Measurements from ENCODE around the gene TMEM79.

The TMEM79 gene, protein sequence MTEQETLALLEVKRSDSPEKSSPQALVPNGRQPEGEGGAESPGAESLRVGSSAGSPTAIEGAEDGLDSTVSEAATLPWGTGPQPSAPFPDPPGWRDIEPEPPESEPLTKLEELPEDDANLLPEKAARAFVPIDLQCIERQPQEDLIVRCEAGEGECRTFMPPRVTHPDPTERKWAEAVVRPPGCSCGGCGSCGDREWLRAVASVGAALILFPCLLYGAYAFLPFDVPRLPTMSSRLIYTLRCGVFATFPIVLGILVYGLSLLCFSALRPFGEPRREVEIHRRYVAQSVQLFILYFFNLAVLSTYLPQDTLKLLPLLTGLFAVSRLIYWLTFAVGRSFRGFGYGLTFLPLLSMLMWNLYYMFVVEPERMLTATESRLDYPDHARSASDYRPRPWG

GRCh38 chr1:156284112-156284511 is at the start of gene TMEM79:
Gene TMEM79, plus strand, starts transcription at chr1:156284325. Its CDS starts 902 bp downstream, at chr1:156285227.
- DNase-seq (ENCODE audit: low spot score): no peak

- no peak for DNase-seq (ENCODE audit: low spot score)
Observed at GRCh38 chr1:156236164-156236563, 48.0 kb upstream of the TMEM79 start.

DNA sequence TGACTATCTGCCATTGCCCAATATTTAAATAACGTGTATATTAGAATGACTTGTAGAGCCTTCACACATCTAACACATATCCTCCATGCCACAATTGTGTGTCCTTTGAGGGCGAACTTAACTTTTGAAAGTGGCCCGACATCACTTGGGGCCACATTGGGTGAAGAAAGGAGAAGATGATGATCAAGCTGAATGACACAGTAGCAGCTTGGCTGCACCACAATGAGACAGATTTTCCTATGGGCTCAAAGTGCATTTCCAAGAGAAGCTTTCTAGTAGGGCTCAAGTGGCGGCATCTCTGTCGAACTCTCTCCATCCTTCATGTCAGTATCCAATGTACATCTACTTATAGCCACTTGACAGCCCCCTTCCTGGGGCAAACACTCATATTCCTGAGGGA is 45.9 kb upstream of the TMEM79 start:
- DNase-seq (ENCODE audit: low spot score): no peak

DNA sequence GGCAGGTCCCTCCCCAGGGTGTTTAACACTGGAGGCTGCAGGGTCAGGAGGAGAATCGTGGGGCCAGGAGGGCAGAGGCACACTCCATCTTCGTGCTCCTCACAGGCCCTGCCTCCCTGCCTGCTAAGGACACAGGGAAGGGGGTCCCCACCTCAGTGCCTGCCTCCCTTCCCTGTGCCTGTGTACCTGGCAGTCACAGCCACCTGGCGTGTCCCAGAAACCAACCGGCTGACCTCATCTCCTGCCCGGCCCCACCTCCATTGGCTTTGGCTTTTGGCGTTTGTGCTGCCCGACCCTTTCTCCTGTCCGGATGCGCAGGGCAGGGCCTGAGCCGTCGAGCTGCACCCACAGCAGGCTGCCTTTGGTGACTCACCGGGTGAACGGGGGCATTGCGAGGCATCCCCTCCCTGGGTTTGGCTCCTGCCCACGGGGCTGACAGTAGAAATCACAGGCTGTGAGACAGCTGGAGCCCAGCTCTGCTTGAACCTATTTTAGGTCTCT is 42.8 kb upstream of the TMEM79 start:
- no peak for DNase-seq (ENCODE audit: low spot score)

- no peak for DNase-seq (ENCODE audit: low spot score)
Observed at GRCh38 chr1:156241926-156242325, 42.2 kb upstream of the TMEM79 start, which contains the start of gene BGLAP. Gene BGLAP, plus strand, starts transcription at chr1:156242184. Its CDS starts 48 bp downstream, at chr1:156242232.

- no peak for DNase-seq (ENCODE audit: low spot score)
Observed at GRCh38 chr1:156242738-156243137, 41.4 kb upstream of the TMEM79 start.

- DNase-seq (ENCODE audit: low spot score): no peak
Observed at GRCh38 chr1:156244126-156244525, 40.0 kb upstream of the TMEM79 start.

- no peak for DNase-seq (ENCODE audit: low spot score)
Observed at GRCh38 chr1:156244712-156245111, 39.4 kb upstream of the TMEM79 start.

DNA sequence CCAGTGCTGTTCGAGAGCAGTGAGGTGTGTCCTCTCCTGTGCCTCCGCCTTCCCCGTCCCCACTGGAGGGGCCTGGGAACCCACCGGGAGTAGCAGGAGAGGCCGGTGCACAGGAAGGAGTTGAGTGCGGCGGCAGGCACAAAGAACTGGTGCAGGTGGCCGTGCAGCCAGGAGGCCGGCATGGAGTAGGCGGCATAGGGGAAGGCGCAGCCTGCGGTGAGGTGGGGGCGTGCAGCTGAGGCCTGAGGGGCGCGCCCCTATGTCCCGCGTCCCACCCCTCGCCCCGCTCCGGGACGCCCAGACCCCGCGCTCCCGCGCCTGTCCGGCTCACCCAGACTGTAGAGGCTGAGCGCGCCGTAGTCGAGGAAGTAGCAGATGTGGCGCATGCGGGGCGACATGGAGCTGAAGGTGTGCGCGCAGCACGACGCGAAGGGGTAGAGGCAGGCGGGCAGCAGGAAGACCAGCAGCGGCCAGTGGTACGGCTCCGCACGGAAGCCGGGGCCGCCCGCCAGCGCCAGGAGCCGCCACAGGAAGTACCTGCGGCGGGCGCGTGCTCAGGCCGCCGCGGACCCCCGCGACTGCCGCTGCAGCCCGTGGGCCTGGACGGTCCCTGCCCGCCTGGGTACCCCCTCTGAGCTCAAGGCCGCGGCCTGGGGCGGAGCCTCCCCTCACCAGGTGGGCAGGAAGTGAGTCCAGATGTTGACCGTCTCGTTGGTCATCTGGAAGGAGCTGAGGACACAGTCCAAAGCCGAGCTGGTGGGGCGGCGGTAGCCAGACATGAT is 38.5 kb upstream of the TMEM79 start:
- DNase-seq (ENCODE audit: low spot score): no peak

DNA sequence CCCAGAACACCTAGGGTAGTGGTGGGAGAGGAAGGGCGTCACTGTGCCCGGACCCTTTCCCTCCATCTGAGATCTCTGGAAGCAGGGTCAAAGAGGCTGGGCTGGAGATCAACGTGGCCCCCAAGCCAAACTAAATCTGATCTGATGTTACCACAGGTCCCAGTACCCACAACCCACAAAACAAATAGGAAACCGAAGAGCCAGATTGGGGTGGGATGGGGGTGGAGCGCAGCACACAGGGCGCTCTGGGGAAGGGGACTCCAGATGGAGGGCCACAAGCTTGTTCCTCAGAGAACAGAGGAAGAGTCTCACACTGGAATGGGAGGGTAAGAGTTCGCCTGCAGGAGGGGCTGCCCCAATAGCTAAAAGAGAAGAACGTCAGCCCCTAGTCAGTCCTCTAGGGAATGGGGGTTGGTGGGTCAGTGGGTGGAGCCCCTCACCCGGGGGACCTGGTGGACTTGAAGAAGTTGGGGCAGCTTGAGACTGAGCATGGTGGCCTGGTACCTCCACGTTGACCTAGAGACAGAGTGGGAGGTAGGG is 37.8 kb upstream of the TMEM79 start:
- no peak for DNase-seq (ENCODE audit: low spot score)

- no peak for DNase-seq (ENCODE audit: low spot score)
Observed at GRCh38 chr1:156246781-156247459, 37.2 kb upstream of the TMEM79 start.

DNA sequence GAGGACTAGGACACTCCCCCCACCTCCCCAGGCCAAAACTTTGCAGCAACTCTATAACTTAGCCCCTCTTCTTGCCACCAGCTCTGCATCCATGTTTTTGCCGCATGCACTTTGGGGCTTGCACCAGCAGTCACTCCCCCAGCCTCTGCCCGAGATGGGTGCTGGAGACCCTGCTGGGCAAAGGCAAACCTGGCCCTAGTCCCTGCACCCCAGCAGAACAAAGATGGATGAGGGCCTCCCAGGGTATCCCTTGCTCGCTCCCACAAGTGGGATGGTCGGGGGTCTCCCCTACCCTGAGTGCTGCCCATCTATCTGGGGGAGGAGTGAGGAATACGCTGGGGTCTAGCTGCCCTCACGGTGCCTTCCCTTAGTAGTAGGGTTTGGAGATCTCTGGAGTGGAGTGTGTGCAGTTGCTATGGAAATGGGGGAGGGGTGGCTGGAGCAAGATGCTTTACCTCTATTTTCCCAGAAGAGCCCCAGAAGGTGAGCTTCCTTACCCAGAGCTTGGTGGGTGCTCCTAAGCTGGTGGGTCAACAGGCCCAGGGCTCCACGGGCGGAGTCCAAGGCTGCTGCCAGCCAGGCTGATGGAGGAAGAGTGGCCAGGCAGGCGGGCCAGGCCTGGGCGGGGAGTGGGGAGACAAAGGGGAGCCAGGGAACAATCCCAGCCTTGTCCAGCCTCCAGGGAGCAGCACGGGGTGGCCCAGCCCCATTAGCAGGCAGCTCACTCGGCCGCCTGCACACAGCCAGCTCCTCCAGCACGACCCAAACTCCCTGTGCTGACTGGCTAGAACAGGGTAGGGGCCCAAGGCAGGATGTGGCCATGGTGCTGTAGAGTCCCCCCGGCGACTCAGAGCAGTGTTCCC is 36.4 kb upstream of the TMEM79 start, which contains the start of gene PAQR6:
TSS of gene PAQR6 (minus strand) at position 597 of the 863 bp plus-strand sequence. CDS start 1,325 bp downstream, outside the sequence.
- DNase-seq (ENCODE audit: low spot score): no peak

- DNase-seq (ENCODE audit: low spot score): no peak
Observed at GRCh38 chr1:156248323-156248683, 35.8 kb upstream of the TMEM79 start.

GRCh38 chr1:156249593-156249992 is 34.5 kb upstream of the TMEM79 start:
- no peak for DNase-seq (ENCODE audit: low spot score)

DNA sequence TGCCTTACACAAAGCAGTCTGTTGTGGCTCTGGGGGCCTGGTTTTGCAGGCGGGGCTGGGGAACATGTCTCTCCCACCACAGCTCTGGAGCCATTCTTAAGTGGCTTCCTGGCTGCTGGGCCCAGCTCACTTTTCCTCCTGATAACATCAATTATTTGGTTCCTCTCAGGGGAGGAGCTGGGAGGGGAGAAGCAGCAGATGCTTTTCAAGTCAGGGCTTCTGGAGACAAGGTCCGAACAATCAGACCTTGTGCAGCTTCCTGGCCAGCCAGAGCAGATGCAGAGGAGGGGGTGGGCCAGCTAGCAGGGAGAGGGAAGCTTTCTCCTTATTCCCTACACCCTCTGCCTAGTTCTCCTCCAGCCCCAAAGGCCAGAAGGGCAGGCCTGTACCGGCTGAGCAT is 32.6 kb upstream of the TMEM79 start:
- no peak for DNase-seq (ENCODE audit: low spot score)

DNA sequence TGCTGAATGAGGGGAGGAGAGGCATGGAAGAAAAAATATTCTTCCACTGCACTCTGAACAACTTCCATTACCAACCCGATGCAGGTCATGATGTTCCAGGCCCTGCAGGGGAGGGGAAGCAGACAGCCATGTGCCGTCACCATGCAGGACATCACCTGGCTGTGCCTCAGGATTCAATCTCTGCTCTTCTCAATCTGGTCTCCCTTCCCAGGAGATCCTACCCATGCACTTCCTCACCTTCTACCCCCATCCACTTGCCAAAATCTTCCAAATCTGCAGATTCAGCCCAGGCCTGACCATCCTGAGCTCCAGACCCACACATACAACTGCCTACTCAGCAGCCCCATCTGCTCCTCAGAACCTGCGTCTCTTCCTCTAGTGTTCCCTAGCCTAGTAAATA is 30.5 kb upstream of the TMEM79 start:
- DNase-seq (ENCODE audit: low spot score): no peak

DNA sequence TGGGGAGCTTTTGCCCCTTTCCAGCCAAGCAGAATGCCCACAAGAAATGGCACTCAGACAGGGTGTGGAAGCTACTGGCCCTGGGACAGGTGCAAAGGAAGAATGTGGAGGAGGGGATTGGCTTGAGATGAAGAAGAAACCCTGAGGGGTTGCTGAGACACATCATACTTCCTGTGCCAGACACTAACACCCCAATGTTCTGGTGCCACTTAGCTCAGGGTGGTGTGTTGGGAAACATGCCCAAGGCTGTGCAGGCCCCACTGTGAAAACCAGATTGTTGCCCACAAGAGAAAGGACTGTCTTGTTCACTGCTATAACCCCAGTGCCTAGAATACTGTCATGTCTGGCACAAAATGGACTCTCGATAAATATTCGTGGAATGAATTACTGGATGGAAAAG is 26.4 kb upstream of the TMEM79 start:
- no peak for DNase-seq (ENCODE audit: low spot score)

DNA sequence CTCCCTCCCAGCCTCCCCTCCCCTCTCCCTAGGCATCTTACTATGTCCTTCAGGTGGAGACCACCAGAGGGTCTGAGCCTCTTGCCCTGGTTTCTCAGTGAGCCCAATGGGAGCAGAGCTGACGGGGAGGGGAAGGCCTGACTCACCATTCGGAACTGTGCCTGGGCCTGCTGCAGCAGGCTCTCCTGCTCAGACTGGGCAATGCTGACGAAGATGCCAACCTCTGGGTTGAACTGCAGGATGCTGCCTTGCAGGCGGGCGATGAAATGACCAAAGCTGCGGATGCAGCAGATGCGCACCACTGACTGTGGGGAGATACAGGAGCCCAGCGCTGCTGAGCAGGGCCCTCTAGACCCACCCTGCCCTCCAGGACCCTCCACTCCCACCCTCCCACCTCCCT is 25.3 kb upstream of the TMEM79 start:
- DNase-seq (ENCODE audit: low spot score): no peak

DNA sequence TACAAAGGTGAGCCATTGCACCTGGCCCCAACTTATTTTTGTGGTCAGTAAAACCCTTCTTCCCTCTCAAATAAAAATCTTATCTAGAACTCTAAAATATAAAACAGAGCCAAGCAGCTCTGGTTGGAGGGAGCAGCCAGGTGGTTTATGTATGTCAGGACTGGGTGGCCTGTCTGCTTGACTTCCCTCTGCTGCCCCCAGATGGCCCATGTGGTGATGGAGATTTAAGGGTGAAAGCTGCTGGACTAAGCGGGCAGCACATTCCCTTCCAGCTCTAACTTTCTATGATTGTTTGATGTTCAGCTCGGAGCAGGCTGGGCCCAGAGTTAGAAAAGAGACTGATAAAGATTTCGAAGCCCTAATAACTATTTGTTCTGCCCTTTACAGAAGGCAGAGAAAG is 24.3 kb upstream of the TMEM79 start:
- DNase-seq (ENCODE audit: low spot score): no peak

GRCh38 chr1:156260896-156261295 is 23.2 kb upstream of the TMEM79 start:
- DNase-seq (ENCODE audit: low spot score): no peak

All from HuH-7.5 (cell line).